Measurements from ENCODE around the gene GRIA1.

GRIA1 gene

DNA sequence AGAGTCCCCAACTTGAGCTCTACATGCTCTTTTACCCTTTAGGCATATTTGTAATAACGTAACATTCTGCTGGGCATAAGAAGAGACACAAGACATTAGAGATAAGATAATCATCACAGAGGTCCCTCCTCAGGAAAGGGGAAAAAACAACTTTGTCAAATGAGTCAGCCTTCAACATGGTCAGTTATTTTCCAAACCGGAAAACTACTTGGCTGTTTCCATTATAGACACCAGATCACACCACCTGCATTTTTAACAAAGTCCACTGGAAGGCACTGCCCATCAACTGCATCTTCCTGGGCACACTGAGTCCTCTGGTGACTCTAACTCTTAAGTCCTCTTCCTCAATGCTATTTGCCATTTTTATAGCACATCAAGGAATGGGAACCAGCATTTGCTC is 326.4 kb downstream of the GRIA1 start:
- H3K27ac ChIP-seq (ENCODE audit: low read length): no peak overlapping the region
- H3K9me2 ChIP-seq (replicated peaks; ENCODE audit: insufficient read depth, low read length): no peaks in the 10 kb centered on the region
- no peaks in the 10 kb centered on the region for H3K4me1 ChIP-seq (ENCODE audit: low read length)
- H3F3A ChIP-seq (ENCODE audit: insufficient read depth, low read length): no peaks in the 10 kb centered on the region
- no peak overlapping the region for H2AFZ ChIP-seq (ENCODE audit: low read length)
- no peak for DNase-seq
- TF ChIP-seq, protein P1, sequence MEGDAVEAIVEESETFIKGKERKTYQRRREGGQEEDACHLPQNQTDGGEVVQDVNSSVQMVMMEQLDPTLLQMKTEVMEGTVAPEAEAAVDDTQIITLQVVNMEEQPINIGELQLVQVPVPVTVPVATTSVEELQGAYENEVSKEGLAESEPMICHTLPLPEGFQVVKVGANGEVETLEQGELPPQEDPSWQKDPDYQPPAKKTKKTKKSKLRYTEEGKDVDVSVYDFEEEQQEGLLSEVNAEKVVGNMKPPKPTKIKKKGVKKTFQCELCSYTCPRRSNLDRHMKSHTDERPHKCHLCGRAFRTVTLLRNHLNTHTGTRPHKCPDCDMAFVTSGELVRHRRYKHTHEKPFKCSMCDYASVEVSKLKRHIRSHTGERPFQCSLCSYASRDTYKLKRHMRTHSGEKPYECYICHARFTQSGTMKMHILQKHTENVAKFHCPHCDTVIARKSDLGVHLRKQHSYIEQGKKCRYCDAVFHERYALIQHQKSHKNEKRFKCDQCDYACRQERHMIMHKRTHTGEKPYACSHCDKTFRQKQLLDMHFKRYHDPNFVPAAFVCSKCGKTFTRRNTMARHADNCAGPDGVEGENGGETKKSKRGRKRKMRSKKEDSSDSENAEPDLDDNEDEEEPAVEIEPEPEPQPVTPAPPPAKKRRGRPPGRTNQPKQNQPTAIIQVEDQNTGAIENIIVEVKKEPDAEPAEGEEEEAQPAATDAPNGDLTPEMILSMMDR (IDR thresholded peaks at IDR 0.05; ENCODE audit: low read length): no peak
- TF ChIP-seq EZH2 (optimal IDR thresholded peaks at IDR 0.05; ENCODE audit: low read depth, low read length) (no peak), EZH2phosphoT487 (IDR thresholded peaks at IDR 0.05; ENCODE audit: low read length) (no peak)
- no peak overlapping the region for H3K4me3 ChIP-seq (ENCODE audit: low read length)
- no peaks in the 10 kb centered on the region for H3K79me2 ChIP-seq (ENCODE audit: low read length)
- H4K20me1 ChIP-seq (ENCODE audit: insufficient read depth, low read length): no peaks in the 10 kb centered on the region
- no peak overlapping the region for H3K9ac ChIP-seq (ENCODE audit: low read length)
- no peaks in the 10 kb centered on the region for H3K36me3 ChIP-seq (replicated peaks; ENCODE audit: insufficient read depth, low read length)
- H3K27me3 ChIP-seq (replicated peaks; ENCODE audit: insufficient read depth, low read length): no peaks in the 10 kb centered on the region
- no peak overlapping the region for H3K4me2 ChIP-seq (ENCODE audit: low read depth, low read length)
- no peaks in the 10 kb centered on the region for H3K9me3 ChIP-seq (replicated peaks; ENCODE audit: insufficient read depth, low read length)

DNA sequence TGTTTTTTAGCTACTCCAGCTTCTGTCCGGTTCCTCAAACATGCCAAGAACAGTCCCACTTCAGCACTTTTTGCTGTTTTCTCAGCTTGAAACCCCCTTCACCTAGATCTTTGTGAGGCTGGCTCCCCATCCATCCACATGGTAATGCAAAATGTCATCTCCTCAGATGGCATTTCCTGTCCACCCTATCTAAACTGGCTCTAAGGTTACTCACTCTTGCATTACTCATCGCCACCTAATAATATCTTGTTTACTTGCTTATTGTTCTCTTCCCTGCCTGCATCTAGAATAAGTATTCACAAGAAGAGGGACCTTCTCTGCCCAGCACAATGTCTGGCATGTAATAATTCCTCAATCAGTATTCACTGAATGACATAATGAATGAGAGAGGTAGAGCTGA is 328.2 kb downstream of the GRIA1 start:
- Histone ChIP-seq H3K9me3 (replicated peaks; ENCODE audit: insufficient read depth, low read length) (no peaks in the 10 kb centered on the region), H3K4me1 (ENCODE audit: low read length) (no peaks in the 10 kb centered on the region), H4K20me1 (ENCODE audit: insufficient read depth, low read length) (no peaks in the 10 kb centered on the region)

DNA sequence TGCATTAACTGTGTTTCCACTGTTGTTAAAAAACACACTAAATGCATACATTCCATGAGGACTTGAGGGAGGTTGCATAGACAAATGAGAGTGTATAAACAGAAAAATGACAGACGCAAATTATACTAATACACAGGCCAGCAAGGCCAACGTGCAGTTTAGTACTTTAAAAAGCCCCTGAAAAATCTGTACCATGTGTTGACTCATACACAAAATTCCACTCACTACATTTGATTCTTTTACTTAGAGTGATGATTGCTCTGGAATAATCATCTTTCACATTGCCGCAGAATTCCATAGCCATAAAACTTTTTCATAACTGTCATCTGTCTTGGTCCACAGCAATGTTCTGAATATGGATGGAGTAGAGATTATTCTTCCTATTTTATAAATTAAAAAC is 332.6 kb downstream of the GRIA1 start:
- TF ChIP-seq EZH2phosphoT487 (IDR thresholded peaks at IDR 0.05; ENCODE audit: low read length) (no peak), EZH2 (optimal IDR thresholded peaks at IDR 0.05; ENCODE audit: low read depth, low read length) (no peak)
- TF ChIP-seq, protein P1 (IDR thresholded peaks at IDR 0.05; ENCODE audit: low read length): no peak
- H3K27ac ChIP-seq (ENCODE audit: low read length): no peak overlapping the region
- no peak overlapping the region for H3K4me2 ChIP-seq (ENCODE audit: low read depth, low read length)
- no peak overlapping the region for H3K9ac ChIP-seq (ENCODE audit: low read length)
- no peaks in the 10 kb centered on the region for H3K36me3 ChIP-seq (replicated peaks; ENCODE audit: insufficient read depth, low read length)
- H3K4me3 ChIP-seq (ENCODE audit: low read length): no peak overlapping the region
- no peaks in the 10 kb centered on the region for H3K9me2 ChIP-seq (replicated peaks; ENCODE audit: insufficient read depth, low read length)
- no peak for DNase-seq
- H3K79me2 ChIP-seq (ENCODE audit: low read length): no peaks in the 10 kb centered on the region
- no peaks in the 10 kb centered on the region for H3F3A ChIP-seq (ENCODE audit: insufficient read depth, low read length)
- H3K9me3 ChIP-seq (replicated peaks; ENCODE audit: insufficient read depth, low read length): no peaks in the 10 kb centered on the region
- no peaks in the 10 kb centered on the region for H4K20me1 ChIP-seq (ENCODE audit: insufficient read depth, low read length)
- no peaks in the 10 kb centered on the region for H3K4me1 ChIP-seq (ENCODE audit: low read length)
- H3K27me3 ChIP-seq (replicated peaks; ENCODE audit: insufficient read depth, low read length): no peaks in the 10 kb centered on the region
- H2AFZ ChIP-seq (ENCODE audit: low read length): no peak overlapping the region

More for the DNA sequence above, 328.2 kb downstream of the GRIA1 start:
- no peak for DNase-seq
- H3K36me3 ChIP-seq (replicated peaks; ENCODE audit: insufficient read depth, low read length): no peaks in the 10 kb centered on the region
- H3F3A ChIP-seq (ENCODE audit: insufficient read depth, low read length): no peaks in the 10 kb centered on the region
- H3K27ac ChIP-seq (ENCODE audit: low read length): no peak overlapping the region
- H3K27me3 ChIP-seq (replicated peaks; ENCODE audit: insufficient read depth, low read length): no peaks in the 10 kb centered on the region
- H3K4me3 ChIP-seq (ENCODE audit: low read length): no peak overlapping the region
- no peak for TF ChIP-seq EZH2phosphoT487 (IDR thresholded peaks at IDR 0.05; ENCODE audit: low read length)
- TF ChIP-seq, protein P1 (IDR thresholded peaks at IDR 0.05; ENCODE audit: low read length): no peak
- TF ChIP-seq EZH2 (optimal IDR thresholded peaks at IDR 0.05; ENCODE audit: low read depth, low read length): no peak
- no peaks in the 10 kb centered on the region for H3K9me2 ChIP-seq (replicated peaks; ENCODE audit: insufficient read depth, low read length)
- no peak overlapping the region for H3K4me2 ChIP-seq (ENCODE audit: low read depth, low read length)
- no peak overlapping the region for H2AFZ ChIP-seq (ENCODE audit: low read length)
- H3K9ac ChIP-seq (ENCODE audit: low read length): no peak overlapping the region
- H3K79me2 ChIP-seq (ENCODE audit: low read length): no peaks in the 10 kb centered on the region

Measured in MM.1S (cell line).